GM12892 (cell line): ENCODE measurements around the gene ROR1.

ENCODE experiments used
- DNase-seq: peaks from one replicate; pipeline ENCODE4 v3.0.0; 2011; ENCODE audit not compliant: insufficient read length
- FAIRE-seq: peaks from 2 replicates; lab custom pipeline; 2011; peaks lifted over from hg19 to GRCh38; lab: Jason Lieb, UNC
- POLR2A ChIP-seq: IDR thresholded peaks from 2 replicates; pipeline ENCODE4 v1.6.1; 2011; ENCODE audit warnings: low read depth, low read length, control low read depth
- POLR2AphosphoS5 ChIP-seq: IDR thresholded peaks from 2 replicates; pipeline ENCODE4 v1.6.1; 2011; ENCODE audit warnings: low read depth, low read length, control low read depth
- TAF1 ChIP-seq: IDR thresholded peaks from 2 replicates; pipeline ENCODE4 v1.6.1; 2011; ENCODE audit warnings: low read depth, mild to moderate bottlenecking, control low read depth, low read length, borderline replicate concordance

The ROR1 gene

DNA sequence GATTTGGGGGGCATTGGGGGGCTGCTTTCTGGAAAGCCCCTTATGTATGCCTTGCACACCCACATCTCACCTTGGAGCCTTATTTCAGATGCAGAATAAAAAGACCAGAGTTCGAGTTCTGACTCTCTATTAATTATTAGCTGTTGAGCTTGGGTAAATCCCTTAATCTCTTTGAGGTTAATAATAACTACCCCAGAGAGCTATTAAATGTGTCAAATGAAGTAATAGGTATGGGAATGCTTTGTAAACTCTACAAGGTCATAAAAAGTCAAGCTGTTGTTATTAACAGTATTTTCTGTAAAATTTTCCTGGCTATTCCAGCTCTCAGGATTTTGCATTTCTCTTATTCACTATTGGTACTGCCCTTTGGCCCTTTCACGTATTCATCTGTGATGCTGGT lies 122.9 kb downstream of the ROR1 start:
- FAIRE-seq (no peak), DNase-seq (no peak)
- no peak for TF ChIP-seq TAF1
- no peak for TF ChIP-seq POLR2A
- TF ChIP-seq POLR2AphosphoS5, result no peak

GRCh38 chr1:63898428-63899196 lies 124.8 kb downstream of the ROR1 start:
- DNase-seq (no peak), FAIRE-seq (no peak)
- TF ChIP-seq POLR2AphosphoS5, result no peak
- TF ChIP-seq POLR2A, result no peak
- no peak for TF ChIP-seq TAF1

DNA sequence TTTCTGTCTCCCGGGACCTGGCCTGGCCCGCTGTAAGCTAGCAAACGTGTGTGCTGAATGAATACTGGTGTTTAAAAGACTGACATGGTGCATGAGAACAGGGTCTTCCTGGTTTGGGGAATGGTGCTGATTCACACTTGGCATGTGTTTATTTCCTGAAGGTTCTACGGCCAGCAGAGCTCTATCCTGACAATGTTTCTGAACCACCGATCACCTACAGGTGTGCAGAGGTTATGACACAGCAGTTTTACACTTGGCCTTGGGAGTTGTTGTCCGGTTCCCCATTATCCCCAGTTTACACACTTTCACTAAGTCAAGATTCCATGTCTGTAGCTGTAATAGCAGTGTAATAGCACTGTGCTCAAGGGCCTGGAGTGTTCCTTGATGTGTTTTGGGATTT lies 127.3 kb downstream of the ROR1 start:
- DNase-seq (no peak), FAIRE-seq (no peak)
- TF ChIP-seq POLR2AphosphoS5 (no peak), POLR2A (no peak), TAF1 (no peak)

DNA sequence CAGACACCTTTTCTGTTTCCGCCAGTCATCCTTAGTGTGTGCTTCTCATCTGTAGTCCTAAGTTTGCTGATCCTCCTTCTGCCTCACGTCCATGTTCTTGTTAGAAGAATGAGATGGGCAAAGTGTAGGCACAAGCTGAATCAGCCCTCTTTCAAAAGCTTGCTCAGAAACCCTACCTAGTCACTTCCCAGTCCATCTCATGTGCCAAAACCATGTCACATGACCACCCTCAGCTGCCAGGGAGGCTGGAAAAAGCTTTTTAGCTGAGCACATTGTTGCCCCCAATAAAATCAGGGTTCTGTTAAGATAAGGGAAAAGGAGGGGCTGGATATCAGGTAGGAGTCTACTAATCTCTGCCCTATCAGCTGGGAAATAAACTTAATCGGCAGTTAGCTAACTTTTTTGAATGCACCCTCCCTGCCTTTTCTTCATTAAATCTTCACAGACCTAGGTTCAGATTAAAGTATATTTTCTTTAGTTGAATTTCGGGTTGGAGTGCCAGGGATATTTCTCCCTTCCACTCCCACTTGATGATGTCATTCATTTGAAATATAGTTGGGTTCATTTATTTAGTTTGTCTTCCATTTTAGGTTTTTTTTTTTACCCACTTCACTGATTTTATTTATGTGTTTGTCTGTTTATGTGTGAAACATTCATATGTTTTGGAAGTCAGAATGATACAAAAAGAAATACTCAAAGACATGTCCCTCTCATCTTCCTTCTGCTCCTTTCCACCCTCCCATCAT lies 129.2 kb downstream of the ROR1 start:
- no peak for FAIRE-seq
- DNase-seq, result no peak
- TF ChIP-seq TAF1 (no peak), POLR2A (no peak), POLR2AphosphoS5 (no peak)

DNA sequence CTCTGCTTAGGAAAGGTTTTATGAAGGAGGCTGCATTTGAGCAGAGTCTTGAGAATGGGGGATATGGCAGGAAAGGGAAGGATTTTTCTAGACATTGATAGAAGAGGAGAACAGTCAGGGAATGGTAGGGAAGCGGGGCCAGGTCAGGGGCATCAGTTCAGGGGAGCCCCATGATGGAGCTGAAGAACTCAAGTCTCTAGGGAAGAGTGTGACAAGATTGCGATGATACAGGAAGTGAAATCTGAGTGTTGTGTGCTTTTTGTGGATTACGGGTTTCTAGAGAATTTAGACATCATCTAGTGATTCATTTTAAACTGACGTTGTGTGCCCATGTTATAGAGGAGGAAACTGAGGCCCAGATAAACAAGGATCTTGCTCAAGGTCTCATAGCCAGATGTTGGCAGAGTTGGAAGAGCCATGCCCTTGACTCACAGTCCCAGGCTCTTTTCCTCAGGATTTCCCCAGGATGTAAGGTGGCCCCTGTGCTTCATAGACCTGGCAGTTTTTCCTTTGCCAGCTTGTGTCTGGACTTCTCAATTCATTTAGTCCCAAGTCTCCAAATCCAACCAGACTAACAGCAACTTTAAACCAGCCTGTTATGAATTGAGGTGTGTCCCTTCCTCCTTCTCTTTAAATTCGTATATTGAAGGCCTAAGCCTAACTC lies 130.3 kb downstream of the ROR1 start:
- FAIRE-seq (no peak), DNase-seq (no peak)
- TF ChIP-seq TAF1 (no peak), POLR2A (no peak), POLR2AphosphoS5 (no peak)

- FAIRE-seq, result no peak
- TF ChIP-seq POLR2AphosphoS5 (no peak), POLR2A (no peak)
- no peak for DNase-seq
Measured at GRCh38 chr1:63904826-63905225, 131.0 kb downstream of the ROR1 start.

DNA sequence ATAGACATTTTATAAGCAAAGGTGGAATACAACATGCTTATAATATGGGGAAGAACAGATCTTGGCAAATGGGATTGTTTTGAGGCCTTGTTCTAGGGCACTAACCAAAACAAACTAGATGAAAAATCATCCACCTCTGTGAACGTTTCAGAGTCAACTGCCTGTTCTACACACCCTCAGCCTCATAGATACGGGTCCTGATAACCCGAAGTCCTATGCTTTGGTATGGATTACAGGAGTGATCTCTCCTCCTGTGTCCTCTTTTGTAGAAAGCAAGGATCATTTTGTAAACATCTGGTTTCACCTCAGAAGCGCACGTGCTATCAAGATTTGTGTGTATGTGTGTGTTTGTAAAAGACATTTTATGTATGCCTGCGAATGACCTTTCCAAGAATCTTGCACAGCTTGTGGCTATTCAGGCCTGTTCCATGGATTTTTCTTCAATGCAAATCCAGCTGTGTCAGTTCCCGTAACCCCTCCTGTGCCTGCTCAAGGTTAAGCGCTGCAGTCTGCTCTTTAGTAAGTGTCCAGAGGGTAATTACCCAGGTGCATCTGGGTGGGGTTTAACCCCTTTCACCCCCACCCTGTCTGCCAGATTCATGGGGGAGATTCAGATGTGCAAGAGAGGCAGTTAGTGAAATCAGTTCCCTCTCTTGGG lies 132.4 kb downstream of the ROR1 start:
- no peak for DNase-seq
- no peak for FAIRE-seq
- TF ChIP-seq TAF1, result no peak
- no peak for TF ChIP-seq POLR2A
- TF ChIP-seq POLR2AphosphoS5, result no peak

DNA sequence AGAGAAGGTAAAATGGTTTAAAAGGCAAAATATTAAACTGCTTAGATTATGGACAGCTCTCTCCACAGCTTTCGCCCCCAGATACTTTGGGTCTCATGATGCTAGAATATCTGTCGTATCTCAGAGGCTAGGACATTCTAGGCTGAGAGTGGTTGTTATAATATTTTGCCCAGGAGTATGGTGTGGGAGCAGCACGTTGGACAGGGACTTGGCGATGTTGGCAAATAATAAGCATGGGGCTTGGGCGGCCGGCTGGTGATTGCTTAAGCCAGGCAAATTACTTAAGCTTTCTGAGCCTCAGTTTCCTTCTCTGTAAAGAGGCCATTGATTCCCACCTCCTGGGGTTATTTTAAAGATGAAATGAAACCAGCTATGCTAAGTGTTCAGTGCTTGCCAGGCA lies 133.2 kb downstream of the ROR1 start:
- DNase-seq (no peak), FAIRE-seq (no peak)
- TF ChIP-seq POLR2AphosphoS5, result no peak
- TF ChIP-seq TAF1, result no peak
- TF ChIP-seq POLR2A, result no peak

DNA sequence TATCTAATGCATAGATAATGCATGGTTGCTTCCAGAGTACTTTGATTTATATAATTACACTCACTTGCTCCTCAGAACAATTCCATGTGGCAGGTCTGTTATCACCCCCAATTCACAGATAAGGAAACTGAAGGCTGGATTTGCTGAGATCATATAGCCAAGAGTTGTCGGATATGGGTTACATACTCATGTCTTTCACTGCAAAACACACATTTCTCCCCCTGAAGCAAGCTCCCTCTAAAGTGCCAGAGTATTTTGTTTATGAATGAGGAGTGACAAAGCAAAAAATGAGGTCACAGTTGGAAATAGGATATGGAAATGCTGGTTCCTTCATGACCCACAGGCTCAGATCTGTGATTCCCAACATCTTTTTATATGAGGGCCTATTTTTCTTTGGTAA lies 134.2 kb downstream of the ROR1 start:
- DNase-seq (no peak), FAIRE-seq (no peak)
- TF ChIP-seq TAF1, result no peak
- TF ChIP-seq POLR2A, result no peak
- TF ChIP-seq POLR2AphosphoS5, result no peak

DNA sequence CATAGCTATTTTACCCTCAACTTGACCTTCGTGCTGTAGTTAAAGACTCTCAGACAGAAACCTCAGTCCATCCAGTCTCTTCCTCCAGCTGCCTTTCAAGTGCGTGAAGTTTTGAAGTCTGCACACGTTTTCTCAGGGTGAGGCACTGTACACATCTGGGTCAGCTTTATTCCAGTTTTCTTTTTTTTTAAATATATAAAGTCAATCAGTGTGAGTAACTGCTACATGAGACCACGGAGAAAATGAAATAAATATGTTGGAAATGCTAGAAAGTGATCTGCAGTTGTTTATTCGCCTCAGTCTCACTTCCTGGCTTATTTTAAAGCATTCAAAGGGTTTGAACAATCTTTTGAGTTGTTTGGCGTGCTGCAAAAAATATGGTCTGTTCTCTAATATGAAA lies 135.7 kb downstream of the ROR1 start:
- TF ChIP-seq POLR2A (no peak), POLR2AphosphoS5 (no peak), TAF1 (no peak)
- DNase-seq, result no peak
- no peak for FAIRE-seq

- FAIRE-seq, result no peak
- no peak for DNase-seq
- TF ChIP-seq POLR2A (no peak), TAF1 (no peak), POLR2AphosphoS5 (no peak)
Measured at GRCh38 chr1:63911049-63911448, 137.2 kb downstream of the ROR1 start.

DNA sequence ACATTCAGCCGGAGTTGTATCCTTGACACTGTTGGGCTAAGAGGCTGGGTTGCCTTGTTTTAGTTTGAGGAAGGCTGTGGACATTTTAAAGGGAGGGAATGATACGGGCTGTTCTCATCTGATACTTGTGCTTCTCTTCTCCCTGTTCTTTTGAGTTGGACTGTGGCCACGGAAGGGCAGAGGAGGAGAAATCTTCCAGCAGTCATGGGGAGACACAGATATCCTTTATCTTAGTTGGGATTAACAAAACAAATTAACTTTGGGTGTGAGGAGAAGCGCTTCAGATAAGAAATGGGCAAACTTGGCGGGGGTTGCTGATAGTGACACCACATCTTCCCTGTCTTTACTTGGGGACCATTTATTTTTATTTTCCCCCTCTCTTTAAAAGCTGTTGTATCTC lies 138.8 kb downstream of the ROR1 start:
- FAIRE-seq (no peak), DNase-seq (no peak)
- TF ChIP-seq POLR2A, result no peak
- TF ChIP-seq TAF1, result no peak
- TF ChIP-seq POLR2AphosphoS5, result no peak

DNA sequence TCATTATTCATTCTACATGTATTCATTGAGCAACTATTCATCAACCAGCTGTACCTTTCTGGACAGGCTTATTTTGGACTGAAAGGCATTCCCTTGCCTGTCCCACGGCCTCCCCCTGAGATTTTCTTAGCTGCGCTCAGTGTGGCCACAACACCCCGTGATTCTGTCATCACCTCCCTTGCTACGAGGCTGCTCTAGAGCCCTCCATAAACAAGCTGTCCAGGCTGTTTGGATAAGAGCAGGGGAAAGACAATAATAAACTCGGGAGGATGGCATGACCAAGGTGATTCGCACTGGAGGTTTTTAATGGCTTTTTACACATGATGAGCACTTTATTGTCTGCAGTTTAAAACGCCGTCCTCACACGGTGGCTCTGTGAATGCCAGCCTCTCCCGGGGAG lies 139.7 kb downstream of the ROR1 start:
- no peak for FAIRE-seq
- no peak for DNase-seq
- TF ChIP-seq TAF1 (no peak), POLR2AphosphoS5 (no peak), POLR2A (no peak)
